SK-N-SH (cell line): ENCODE data around the gene UNK.

Source experiments
- CHD2 ChIP-seq: fragments of 150-350 bp; IDR thresholded peaks from 2 replicates; pipeline ENCODE4 v1.6.1; 2018; ENCODE audit warnings: low read length; ENCODE audit not compliant: partially characterized antibody
- EP300 ChIP-seq, 2 experiments: IDR thresholded peaks; 2 replicates each; pipeline versions ENCODE4 v1.4.0 to v1.6.1; 2012; ENCODE audit warnings: borderline replicate concordance in 1 of 2, low read depth in 1 of 2, low read length in 1 of 2
- EZH2phosphoT487 ChIP-seq: fragments of 200-600 bp; sonication (generic); IDR thresholded peaks from 2 replicates; pipeline ENCODE4 v1.6.1; 2017; ENCODE audit warnings: low read depth, mixed run types, mild to moderate bottlenecking, antibody characterized with exemption, moderate library complexity, borderline replicate concordance
- GATA2 ChIP-seq: sonication (generic); formaldehyde crosslinking; IDR thresholded peaks from 2 replicates; pipeline ENCODE4 v1.5.0; 2020; ENCODE audit warnings: mild to moderate bottlenecking, missing genetic modification reagents
- POLR2AphosphoS5 ChIP-seq: IDR thresholded peaks from 2 replicates; pipeline ENCODE4 v1.6.1; 2012; ENCODE audit warnings: low read depth, low read length
- RFX5 ChIP-seq: IDR thresholded peaks from 2 replicates; pipeline ENCODE4 v1.6.1; 2012; ENCODE audit warnings: mild to moderate bottlenecking, improper control_type of control experiment, low read length
- RXRA ChIP-seq: IDR thresholded peaks from 2 replicates; pipeline ENCODE4 v1.4.0; 2012; ENCODE audit warnings: low read depth, mild to moderate bottlenecking, borderline replicate concordance
- YY1 ChIP-seq: IDR thresholded peaks from 2 replicates; pipeline ENCODE4 v1.4.0; 2012; ENCODE audit warnings: low read depth, mild to moderate bottlenecking
- TF ChIP-seq, protein P1 (sequence below): fragments of 200-600 bp; sonication (generic); IDR thresholded peaks from 2 replicates; pipeline ENCODE4 v1.6.1; 2017; ENCODE audit warnings: antibody characterized with exemption, mild to moderate bottlenecking, moderate library complexity
- TF ChIP-seq, protein P2 (sequence below): IDR thresholded peaks from 2 replicates; pipeline ENCODE4 v1.6.1; 2012; ENCODE audit warnings: mild to moderate bottlenecking, low read depth, low read length, moderate library complexity

DNA sequence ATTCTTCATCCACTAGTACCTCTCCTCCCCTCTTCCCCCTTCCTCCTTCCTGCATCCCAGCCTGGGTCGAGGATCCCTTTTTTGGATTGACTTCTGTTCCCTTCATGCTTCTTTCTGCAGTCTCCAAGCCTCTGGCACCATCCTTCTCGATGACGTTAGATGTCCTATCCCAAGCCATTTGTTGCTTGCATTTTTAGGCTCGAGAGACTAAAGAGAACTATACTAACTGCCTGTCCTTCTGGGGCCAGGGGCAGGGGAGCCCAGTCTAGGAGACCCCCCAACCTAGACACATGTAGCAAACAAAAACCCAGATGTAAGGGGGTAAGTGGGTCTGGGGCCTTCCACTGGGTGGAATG, 23.9 kb downstream of the UNK start:
- TF ChIP-seq, protein P1, sequence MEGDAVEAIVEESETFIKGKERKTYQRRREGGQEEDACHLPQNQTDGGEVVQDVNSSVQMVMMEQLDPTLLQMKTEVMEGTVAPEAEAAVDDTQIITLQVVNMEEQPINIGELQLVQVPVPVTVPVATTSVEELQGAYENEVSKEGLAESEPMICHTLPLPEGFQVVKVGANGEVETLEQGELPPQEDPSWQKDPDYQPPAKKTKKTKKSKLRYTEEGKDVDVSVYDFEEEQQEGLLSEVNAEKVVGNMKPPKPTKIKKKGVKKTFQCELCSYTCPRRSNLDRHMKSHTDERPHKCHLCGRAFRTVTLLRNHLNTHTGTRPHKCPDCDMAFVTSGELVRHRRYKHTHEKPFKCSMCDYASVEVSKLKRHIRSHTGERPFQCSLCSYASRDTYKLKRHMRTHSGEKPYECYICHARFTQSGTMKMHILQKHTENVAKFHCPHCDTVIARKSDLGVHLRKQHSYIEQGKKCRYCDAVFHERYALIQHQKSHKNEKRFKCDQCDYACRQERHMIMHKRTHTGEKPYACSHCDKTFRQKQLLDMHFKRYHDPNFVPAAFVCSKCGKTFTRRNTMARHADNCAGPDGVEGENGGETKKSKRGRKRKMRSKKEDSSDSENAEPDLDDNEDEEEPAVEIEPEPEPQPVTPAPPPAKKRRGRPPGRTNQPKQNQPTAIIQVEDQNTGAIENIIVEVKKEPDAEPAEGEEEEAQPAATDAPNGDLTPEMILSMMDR = no peak
- TF ChIP-seq RXRA (no peak), YY1 (no peak), RFX5 (no peak), EP300 (IDR thresholded peaks at IDR 0.05; ENCODE audit: borderline replicate concordance in 1 of 2, low read depth in 1 of 2, low read length in 1 of 2) (no peak), POLR2AphosphoS5 (no peak), CHD2 (no peak), GATA2 (CRISPR knock-in tag) (no peak), EZH2phosphoT487 (no peak)
- TF ChIP-seq, protein P2, sequence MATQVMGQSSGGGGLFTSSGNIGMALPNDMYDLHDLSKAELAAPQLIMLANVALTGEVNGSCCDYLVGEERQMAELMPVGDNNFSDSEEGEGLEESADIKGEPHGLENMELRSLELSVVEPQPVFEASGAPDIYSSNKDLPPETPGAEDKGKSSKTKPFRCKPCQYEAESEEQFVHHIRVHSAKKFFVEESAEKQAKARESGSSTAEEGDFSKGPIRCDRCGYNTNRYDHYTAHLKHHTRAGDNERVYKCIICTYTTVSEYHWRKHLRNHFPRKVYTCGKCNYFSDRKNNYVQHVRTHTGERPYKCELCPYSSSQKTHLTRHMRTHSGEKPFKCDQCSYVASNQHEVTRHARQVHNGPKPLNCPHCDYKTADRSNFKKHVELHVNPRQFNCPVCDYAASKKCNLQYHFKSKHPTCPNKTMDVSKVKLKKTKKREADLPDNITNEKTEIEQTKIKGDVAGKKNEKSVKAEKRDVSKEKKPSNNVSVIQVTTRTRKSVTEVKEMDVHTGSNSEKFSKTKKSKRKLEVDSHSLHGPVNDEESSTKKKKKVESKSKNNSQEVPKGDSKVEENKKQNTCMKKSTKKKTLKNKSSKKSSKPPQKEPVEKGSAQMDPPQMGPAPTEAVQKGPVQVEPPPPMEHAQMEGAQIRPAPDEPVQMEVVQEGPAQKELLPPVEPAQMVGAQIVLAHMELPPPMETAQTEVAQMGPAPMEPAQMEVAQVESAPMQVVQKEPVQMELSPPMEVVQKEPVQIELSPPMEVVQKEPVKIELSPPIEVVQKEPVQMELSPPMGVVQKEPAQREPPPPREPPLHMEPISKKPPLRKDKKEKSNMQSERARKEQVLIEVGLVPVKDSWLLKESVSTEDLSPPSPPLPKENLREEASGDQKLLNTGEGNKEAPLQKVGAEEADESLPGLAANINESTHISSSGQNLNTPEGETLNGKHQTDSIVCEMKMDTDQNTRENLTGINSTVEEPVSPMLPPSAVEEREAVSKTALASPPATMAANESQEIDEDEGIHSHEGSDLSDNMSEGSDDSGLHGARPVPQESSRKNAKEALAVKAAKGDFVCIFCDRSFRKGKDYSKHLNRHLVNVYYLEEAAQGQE = no peak
